Measurements from ENCODE around the gene DTNB.

GRCh38 chr2:25504266-25504665 is 169.1 kb downstream of the DTNB start:
- no peak for TF ChIP-seq CTCF (IDR thresholded peaks at IDR 0.05)
- TF ChIP-seq POLR2A (IDR thresholded peaks at IDR 0.05): no peak
